PC-3 (cell line): ENCODE data around the gene NAV2. TPM values are rescaled to one million over a fixed set of nuclear protein-coding genes. Genes with fewer than 3 reads are reported as not detected.
A peak's percentile ranks its signal among the peaks of the same experiment; 100 is the strongest.
"Not testable (repeated sequence)": the region's sequence is repeated elsewhere in the genome, so short reads cannot be mapped to it uniquely, and the experiment has no call there.

ENCODE experiments used
- ATAC-seq: fragments of 200-7000 bp; cut with Tn5 transposase; 2 replicates; pipeline ENCODE4 v1.9.1; 2020; ENCODE audit warnings: mild to moderate bottlenecking, moderate library complexity
- BruUV-seq: library from RNA; stranded (reverse); fragments of 400-500 nt; replicated peaks from 2 replicates; lab custom pipeline; 2021; lab: Mats Ljungman, UMichigan
- CTCF ChIA-PET: fragments of 300-600 bp; sonication (Branson Sonifier 250); formaldehyde crosslinking; loops from one replicate; lab custom pipeline; 2022; ENCODE audit warnings: antibody characterized with exemption; lab: Charles Lee
- POLR2A ChIA-PET: fragments of 300-600 bp; sonication (Branson Sonifier 250); formaldehyde crosslinking; loops from one replicate; lab custom pipeline; 2022; ENCODE audit warnings: antibody characterized with exemption; ENCODE audit not compliant: unreplicated experiment; lab: Charles Lee
- DNase-seq: peaks from one replicate; pipeline ENCODE4 v3.0.0-alpha.2; 2015
- H2AFZ ChIP-seq: fragments of 300-600 bp; sonication (generic); 2 replicates; pipeline ENCODE4 v1.6.0; 2016; ENCODE audit warnings: antibody characterized with exemption, low read length
- H3F3A ChIP-seq: fragments of 300-600 bp; sonication (generic); one replicate; pipeline ENCODE4 v1.6.0; 2017; ENCODE audit warnings: antibody characterized with exemption, low read length, control low read depth, mild to moderate bottlenecking; ENCODE audit not compliant: unreplicated experiment
- H3K27ac ChIP-seq: fragments of 300-600 bp; sonication (generic); 2 replicates; pipeline ENCODE4 v1.5.1; 2016; ENCODE audit warnings: mild to moderate bottlenecking, low read length
- H3K27me3 ChIP-seq: fragments of 300-600 bp; sonication (generic); 2 replicates; pipeline ENCODE4 v1.6.1; 2016; ENCODE audit warnings: low read length, mixed read lengths
- H3K36me3 ChIP-seq: fragments of 300-600 bp; sonication (generic); 2 replicates; pipeline ENCODE4 v1.6.1; 2016; ENCODE audit warnings: low read depth, mixed run types, low read length, mixed read lengths
- H3K4me1 ChIP-seq: fragments of 300-600 bp; sonication (generic); 2 replicates; pipeline ENCODE4 v1.5.1; 2016; ENCODE audit warnings: low read length; ENCODE audit not compliant: insufficient read depth
- H3K4me2 ChIP-seq: fragments of 300-600 bp; sonication (generic); 2 replicates; pipeline ENCODE4 v1.6.0; 2016; ENCODE audit warnings: low read length
- H3K4me3 ChIP-seq: fragments of 300-600 bp; sonication (generic); 2 replicates; pipeline ENCODE4 v1.5.1; 2016; ENCODE audit warnings: mild to moderate bottlenecking, low read length, mixed read lengths
- H3K79me2 ChIP-seq: fragments of 300-600 bp; sonication (generic); 2 replicates; pipeline ENCODE4 v1.6.1; 2017; ENCODE audit warnings: low read length, mixed read lengths
- H3K9ac ChIP-seq: fragments of 300-600 bp; sonication (generic); 2 replicates; pipeline ENCODE4 v1.6.0; 2016; ENCODE audit warnings: mild to moderate bottlenecking, low read length
- H3K9me2 ChIP-seq: fragments of 300-600 bp; sonication (generic); replicated peaks from 2 replicates; pipeline ENCODE4 v1.6.1; 2016; ENCODE audit warnings: mixed run types, low read length, mixed read lengths
- H3K9me3 ChIP-seq: fragments of 300-600 bp; sonication (generic); 2 replicates; pipeline ENCODE4 v1.6.1; 2016; ENCODE audit warnings: low read length, mixed read lengths
- H4K20me1 ChIP-seq: fragments of 300-600 bp; sonication (generic); 2 replicates; pipeline ENCODE4 v1.6.1; 2016; ENCODE audit warnings: low read length, mixed read lengths
- EZH2 ChIP-seq: fragments of 300-600 bp; sonication (generic); IDR thresholded peaks from one replicate; pipeline ENCODE4 v1.6.1; 2017; ENCODE audit warnings: antibody characterized with exemption, mild to moderate bottlenecking, low read length; ENCODE audit not compliant: unreplicated experiment
- EZH2phosphoT487 ChIP-seq: fragments of 300-600 bp; sonication (generic); IDR thresholded peaks from 2 replicates; pipeline ENCODE4 v1.6.1; 2018; ENCODE audit warnings: mild to moderate bottlenecking, antibody characterized with exemption, low read length, borderline replicate concordance
- intact Hi-C: fragments of 100-400 bp; cut with micrococcal nuclease; formaldehyde crosslinking; loops from 2 replicates; pipeline ENCODE4 v1.9.0; 2023
- total RNA-seq: library from RNA; depleted of rRNA; stranded (reverse); fragments of >200 nt; gene quantifications from 2 replicates; pipeline ENCODE4 v1.2.3, GENCODE V29; 2014
- TF ChIP-seq, protein P1 (sequence below): fragments of 300-600 bp; sonication (generic); conservative IDR thresholded peaks from 2 replicates; pipeline ENCODE4 v1.5.1; 2017; ENCODE audit warnings: antibody characterized with exemption, low read depth, mild to moderate bottlenecking, low read length

The NAV2 gene
- total RNA-seq, 1 experiment from 2014 or later, result 10.4 TPM

DNA sequence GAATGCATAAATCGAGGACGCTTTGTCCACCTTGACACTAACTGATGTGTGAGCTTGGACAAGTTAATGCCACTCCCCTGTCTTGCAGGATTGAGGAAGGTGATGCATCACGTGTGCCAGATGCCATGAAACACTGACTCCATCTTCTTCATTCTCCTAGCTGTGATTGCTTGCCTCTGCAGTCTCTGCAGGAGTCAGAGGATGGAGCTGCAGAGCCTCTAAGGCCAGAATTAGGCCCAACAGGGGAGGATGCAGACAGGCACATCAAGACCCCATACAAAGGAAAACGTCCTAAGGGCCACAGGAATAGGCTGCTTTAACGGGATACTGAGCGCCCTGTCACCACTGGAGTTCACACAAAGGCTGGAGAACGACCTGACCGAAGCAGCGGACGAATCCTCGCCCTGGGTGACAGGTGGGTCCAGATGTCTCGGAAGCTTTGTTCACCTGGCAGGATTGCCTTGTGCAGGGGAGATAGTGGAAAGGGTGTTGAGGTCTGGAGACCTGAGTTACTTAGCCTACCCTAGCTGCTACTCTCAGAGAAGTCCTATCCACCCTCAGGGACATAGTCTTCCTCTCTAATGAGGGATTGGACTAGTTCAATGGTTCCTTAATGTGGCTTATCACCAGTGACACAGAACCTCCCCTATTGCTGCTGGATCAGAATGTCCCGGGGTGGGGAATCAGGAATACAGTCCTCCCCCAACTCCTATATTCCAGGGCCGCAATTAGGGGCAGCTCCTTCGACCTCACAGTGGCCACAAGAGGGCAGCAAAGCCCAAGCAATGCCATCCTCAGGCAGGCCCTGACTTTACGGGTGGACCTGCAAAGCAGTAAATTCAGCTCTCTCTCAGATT is 415.3 kb downstream of the NAV2 start:
- DNase-seq, result peak; percentile 78
- intact Hi-C loops, result loop anchor here (1.0 to 10.0 kb wide), 5 partner anchors 177 to 573 kb away; no protein-coding TSS in a partner anchor
- CTCF ChIA-PET, result interaction anchor here (0.5 to 1.3 kb wide), 7 partner anchors 15 to 299 kb away, joined by 3 to 6 read pairs (median 3); no protein-coding TSS in a partner anchor
- H3K4me3 ChIP-seq, result no peak overlapping the region
- no TSS peak for BruUV-seq
- POLR2A ChIA-PET, result no interaction called here
- H3K27ac ChIP-seq, result no peak overlapping the region
- no peak overlapping the region for H3K9ac ChIP-seq
- H3K27me3 ChIP-seq, result no peaks in the 10 kb centered on the region
- H3K9me2 ChIP-seq, result no peaks in the 10 kb centered on the region
- H3K36me3 ChIP-seq, result no peaks in the 10 kb centered on the region
- peaks cover 26% of the 10 kb centered on the region for H3K4me1 ChIP-seq
- H3K4me2 ChIP-seq, result no peak overlapping the region
- TF ChIP-seq, protein P1, sequence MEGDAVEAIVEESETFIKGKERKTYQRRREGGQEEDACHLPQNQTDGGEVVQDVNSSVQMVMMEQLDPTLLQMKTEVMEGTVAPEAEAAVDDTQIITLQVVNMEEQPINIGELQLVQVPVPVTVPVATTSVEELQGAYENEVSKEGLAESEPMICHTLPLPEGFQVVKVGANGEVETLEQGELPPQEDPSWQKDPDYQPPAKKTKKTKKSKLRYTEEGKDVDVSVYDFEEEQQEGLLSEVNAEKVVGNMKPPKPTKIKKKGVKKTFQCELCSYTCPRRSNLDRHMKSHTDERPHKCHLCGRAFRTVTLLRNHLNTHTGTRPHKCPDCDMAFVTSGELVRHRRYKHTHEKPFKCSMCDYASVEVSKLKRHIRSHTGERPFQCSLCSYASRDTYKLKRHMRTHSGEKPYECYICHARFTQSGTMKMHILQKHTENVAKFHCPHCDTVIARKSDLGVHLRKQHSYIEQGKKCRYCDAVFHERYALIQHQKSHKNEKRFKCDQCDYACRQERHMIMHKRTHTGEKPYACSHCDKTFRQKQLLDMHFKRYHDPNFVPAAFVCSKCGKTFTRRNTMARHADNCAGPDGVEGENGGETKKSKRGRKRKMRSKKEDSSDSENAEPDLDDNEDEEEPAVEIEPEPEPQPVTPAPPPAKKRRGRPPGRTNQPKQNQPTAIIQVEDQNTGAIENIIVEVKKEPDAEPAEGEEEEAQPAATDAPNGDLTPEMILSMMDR, result peak; percentile 85
- no peak for TF ChIP-seq EZH2
- no peak overlapping the region for H2AFZ ChIP-seq
- H3K9me3 ChIP-seq, result no peaks in the 10 kb centered on the region
- no peaks in the 10 kb centered on the region for H4K20me1 ChIP-seq
- no peaks in the 10 kb centered on the region for H3F3A ChIP-seq
- H3K79me2 ChIP-seq, result no peaks in the 10 kb centered on the region
- ATAC-seq, result peak; percentile 64

DNA sequence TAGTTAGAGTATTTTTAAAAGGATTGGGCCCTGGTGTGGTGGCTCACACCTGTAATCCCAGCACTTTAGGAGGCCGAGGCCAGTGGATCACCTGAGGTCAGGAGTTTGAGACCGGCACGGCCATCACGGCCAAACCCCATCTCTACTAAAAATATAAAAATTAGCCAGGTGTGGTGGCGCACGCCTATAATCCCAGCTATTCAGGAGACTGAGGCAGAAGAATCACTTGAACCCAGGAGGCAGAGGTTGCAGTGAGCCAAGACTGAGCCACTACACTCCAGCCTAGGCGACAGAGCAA is 415.8 kb downstream of the NAV2 start:
- BruUV-seq, H3K4me2 ChIP-seq, POLR2A ChIA-PET, H3K4me3 ChIP-seq, H4K20me1 ChIP-seq, H3K9ac ChIP-seq, H3K27me3 ChIP-seq, H3K79me2 ChIP-seq, H3K9me2 ChIP-seq, H3F3A ChIP-seq, H3K9me3 ChIP-seq, H3K36me3 ChIP-seq, ATAC-seq, H3K27ac ChIP-seq, H2AFZ ChIP-seq, DNase-seq: not testable (repeated sequence)
- intact Hi-C loops, result loop anchor here (1.0 to 10.0 kb wide), 5 partner anchors 177 to 574 kb away; no protein-coding TSS in a partner anchor
- CTCF ChIA-PET, result interaction anchor here (0.9 to 1.3 kb wide), 4 partner anchors 210 to 299 kb away, joined by 3 to 6 read pairs (median 5); no protein-coding TSS in a partner anchor
- H3K4me1 ChIP-seq, result peaks cover 26% of the 10 kb centered on the region

DNA sequence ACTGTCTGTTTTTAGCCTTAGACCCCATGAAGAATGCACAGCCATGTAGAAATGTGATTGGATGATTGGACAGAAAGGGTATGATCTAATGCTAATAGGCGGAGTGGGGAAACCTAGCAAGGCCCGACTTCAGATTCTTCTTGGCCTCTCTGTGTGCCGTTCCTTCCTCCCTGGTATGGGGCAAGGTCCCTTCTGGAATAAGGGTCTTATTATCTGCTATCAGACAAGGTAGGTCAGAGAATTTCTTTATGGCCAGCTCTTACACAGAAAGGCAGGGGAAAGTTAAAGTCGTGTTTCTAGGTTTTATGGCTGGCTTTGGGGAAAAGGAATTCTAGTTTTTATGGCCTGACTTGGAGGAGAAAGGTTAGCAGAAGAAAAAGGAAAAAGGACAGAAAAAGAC is 417.0 kb downstream of the NAV2 start:
- ChIA-PET CTCF (no interaction called here), POLR2A (no interaction called here)
- no peak overlapping the region for H3K4me3 ChIP-seq
- H3K4me1 ChIP-seq, result peaks cover 26% of the 10 kb centered on the region
- ATAC-seq (no peak), DNase-seq (no peak)
- H3K27ac ChIP-seq, result no peak overlapping the region
- no peaks in the 10 kb centered on the region for H4K20me1 ChIP-seq
- H3K9me2 ChIP-seq, result no peaks in the 10 kb centered on the region
- no peak overlapping the region for H2AFZ ChIP-seq
- intact Hi-C loops, result loop anchor here (10.0 kb wide), 1 partner anchor 575 kb away; no protein-coding TSS in a partner anchor
- TF ChIP-seq EZH2phosphoT487 (no peak), EZH2 (no peak)
- TF ChIP-seq, protein P1, result no peak
- H3K4me2 ChIP-seq, result no peak overlapping the region
- no peaks in the 10 kb centered on the region for H3F3A ChIP-seq
- no peaks in the 10 kb centered on the region for H3K27me3 ChIP-seq
- BruUV-seq, result no TSS peak
- H3K36me3 ChIP-seq, result no peaks in the 10 kb centered on the region
- no peaks in the 10 kb centered on the region for H3K9me3 ChIP-seq
- no peak overlapping the region for H3K9ac ChIP-seq
- H3K79me2 ChIP-seq, result no peaks in the 10 kb centered on the region
